ENCODE data around the gene DZIP3.

Gene DZIP3

DNA sequence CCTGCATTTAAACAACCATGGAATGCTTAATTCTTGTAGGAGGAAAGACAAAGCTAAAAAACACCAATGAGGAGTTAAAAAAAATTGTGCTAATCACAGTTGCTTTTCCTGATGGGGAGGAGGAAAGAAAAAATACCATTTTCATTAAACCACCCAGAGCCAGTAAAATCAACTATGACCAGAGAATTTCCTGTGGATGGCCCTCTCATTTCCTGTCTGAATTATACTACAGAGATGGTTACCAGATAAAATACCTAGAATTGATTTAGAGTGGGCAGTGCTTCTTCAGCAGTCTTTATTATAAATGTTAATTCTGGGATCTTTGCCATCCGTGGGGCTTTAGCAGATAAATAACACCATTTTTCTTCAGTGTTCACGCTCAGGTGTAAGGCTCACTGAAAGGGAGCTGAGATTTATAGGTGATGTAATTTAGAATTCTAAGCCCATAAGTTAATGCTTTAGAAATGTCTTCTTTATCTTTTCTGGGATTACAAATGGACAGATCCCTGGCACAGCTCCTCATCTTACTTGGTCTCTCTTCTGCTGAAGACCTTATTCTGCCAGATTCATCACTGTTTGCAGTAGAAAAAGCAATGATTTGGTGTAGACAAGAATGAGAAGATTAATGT lies 129.8 kb downstream of the DZIP3 start:
- ChIA-PET CTCF (no interaction called here), POLR2A (no interaction called here)
- no peak for DNase-seq (ENCODE audit: extremely low spot score)
- TF ChIP-seq ELF4 (IDR thresholded peaks at IDR 0.05): no peak
- TF ChIP-seq ZNF384 (IDR thresholded peaks at IDR 0.05): no peak
- TF ChIP-seq CTBP1 (IDR thresholded peaks at IDR 0.05; ENCODE audit: borderline replicate concordance): no peak
- TF ChIP-seq L3MBTL2 (conservative IDR thresholded peaks at IDR 0.05): no peak
- no peak for TF ChIP-seq FOXM1 (IDR thresholded peaks at IDR 0.05; ENCODE audit: borderline replicate concordance)
- no peak for TF ChIP-seq SUZ12 (IDR thresholded peaks at IDR 0.05)
- TF ChIP-seq TARDBP (IDR thresholded peaks at IDR 0.05): no peak

DNA sequence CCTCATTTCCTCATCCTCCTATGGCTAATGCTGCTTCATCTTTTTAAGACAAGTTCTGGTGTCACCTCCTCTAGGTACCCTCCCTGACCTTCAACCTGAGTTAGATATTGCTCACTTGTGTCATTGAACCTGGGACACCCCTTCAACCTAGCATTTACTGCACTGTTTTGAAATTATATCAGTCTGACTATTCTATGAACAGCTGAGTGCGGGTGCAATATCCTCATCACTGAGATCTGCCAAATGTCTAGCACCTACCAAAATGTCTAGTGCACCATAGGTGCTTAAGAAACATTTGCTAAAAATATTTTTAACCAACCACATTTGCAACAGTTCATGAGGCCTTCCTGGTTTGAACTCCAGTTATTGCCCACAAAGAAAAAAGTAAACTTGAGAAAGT lies 133.2 kb downstream of the DZIP3 start:
- POLR2A ChIA-PET: no interaction called here
- DNase-seq (ENCODE audit: extremely low spot score): no peak
- no peak for TF ChIP-seq SUZ12 (IDR thresholded peaks at IDR 0.05)
- TF ChIP-seq NFRKB (IDR thresholded peaks at IDR 0.05): no peak
- TF ChIP-seq FOXA1 (IDR thresholded peaks at IDR 0.05): no peak
- no peak for TF ChIP-seq ELF4 (IDR thresholded peaks at IDR 0.05)
- no peak for TF ChIP-seq ZNF384 (IDR thresholded peaks at IDR 0.05)
- TF ChIP-seq FOXK2 (IDR thresholded peaks at IDR 0.05): no peak
- no peak for TF ChIP-seq ARNT (IDR thresholded peaks at IDR 0.05)
- CTCF ChIA-PET: no interaction called here

DNA sequence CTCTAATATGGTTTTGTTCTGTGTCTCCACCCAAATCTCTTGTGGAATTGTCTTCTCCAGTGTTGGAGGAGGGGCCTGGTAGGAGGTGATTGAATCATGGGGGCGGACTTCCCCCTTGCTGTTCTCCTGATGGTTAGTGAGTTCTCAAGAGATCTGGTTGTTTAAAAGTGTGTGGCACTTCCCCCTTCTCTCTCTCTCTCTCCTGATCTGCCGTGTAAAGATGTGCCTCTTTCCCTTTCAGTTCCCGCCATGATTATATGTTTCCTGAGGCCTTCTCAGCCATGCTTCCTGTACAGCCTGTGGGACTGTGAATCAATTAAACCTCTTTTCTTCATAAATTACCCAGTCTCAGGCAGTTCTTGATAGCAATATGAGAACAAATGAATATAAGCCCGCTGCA lies 134.6 kb downstream of the DZIP3 start:
- ChIA-PET CTCF (no interaction called here), POLR2A (no interaction called here)
- DNase-seq (ENCODE audit: extremely low spot score): no peak
- TF ChIP-seq NFRKB (IDR thresholded peaks at IDR 0.05) (no peak), BHLHE40 (IDR thresholded peaks at IDR 0.05; ENCODE audit: borderline replicate concordance) (no peak), FOXK2 (IDR thresholded peaks at IDR 0.05) (no peak), TARDBP (IDR thresholded peaks at IDR 0.05) (no peak), ELF4 (IDR thresholded peaks at IDR 0.05) (no peak), L3MBTL2 (conservative IDR thresholded peaks at IDR 0.05) (no peak)

DNA sequence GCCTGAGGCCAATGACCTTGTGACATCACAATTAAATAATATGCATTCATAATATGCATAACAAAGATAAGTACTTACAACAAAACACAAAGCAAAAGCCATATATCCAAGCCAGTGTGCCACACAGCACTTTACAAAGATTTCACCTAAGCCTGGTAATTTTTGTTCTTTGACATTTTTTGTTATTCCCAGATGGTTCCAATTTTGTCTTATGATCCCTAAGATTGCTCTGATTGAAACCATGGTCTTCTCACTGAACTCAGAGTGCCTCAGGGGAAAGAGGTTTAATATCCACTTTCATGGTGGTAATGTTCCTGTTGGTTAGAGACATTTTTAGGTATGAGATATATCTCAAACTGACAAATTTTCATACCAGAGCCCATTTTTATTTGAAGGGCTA lies 138.6 kb downstream of the DZIP3 start:
- no peak for DNase-seq (ENCODE audit: extremely low spot score)
- ChIA-PET CTCF (no interaction called here), POLR2A (no interaction called here)
- TF ChIP-seq ELF4 (IDR thresholded peaks at IDR 0.05) (no peak), BHLHE40 (IDR thresholded peaks at IDR 0.05; ENCODE audit: borderline replicate concordance) (no peak), FOXK2 (IDR thresholded peaks at IDR 0.05) (no peak), HDGF (IDR thresholded peaks at IDR 0.05; ENCODE audit: borderline replicate concordance) (no peak), SUZ12 (IDR thresholded peaks at IDR 0.05) (no peak), TARDBP (IDR thresholded peaks at IDR 0.05) (no peak), L3MBTL2 (conservative IDR thresholded peaks at IDR 0.05) (no peak), NFRKB (IDR thresholded peaks at IDR 0.05) (no peak)

DNA sequence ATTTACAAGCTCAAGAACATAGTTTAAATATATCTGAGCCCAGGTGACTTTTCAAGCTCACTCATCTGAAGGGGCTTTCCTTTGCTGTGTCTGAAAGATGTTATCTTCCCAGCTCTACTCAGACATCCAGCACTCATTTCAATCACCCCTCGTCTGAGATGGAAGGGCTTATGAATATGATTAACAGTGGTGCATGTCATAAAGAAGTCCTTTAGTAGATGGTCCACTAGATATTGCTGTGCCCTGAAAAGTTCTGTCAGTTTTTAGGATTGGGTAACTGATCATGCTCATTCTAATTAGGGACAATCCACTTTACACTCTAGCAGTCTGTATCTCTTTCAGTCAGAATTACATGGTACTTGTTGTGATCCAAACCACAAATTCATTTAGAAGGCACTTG lies 139.4 kb downstream of the DZIP3 start:
- DNase-seq (ENCODE audit: extremely low spot score): no peak
- ChIA-PET POLR2A (no interaction called here), CTCF (no interaction called here)
- TF ChIP-seq L3MBTL2 (conservative IDR thresholded peaks at IDR 0.05) (no peak), BHLHE40 (IDR thresholded peaks at IDR 0.05; ENCODE audit: borderline replicate concordance) (no peak), HDGF (IDR thresholded peaks at IDR 0.05; ENCODE audit: borderline replicate concordance) (no peak), ZNF384 (IDR thresholded peaks at IDR 0.05) (no peak), ELF4 (IDR thresholded peaks at IDR 0.05) (no peak), SP1 (IDR thresholded peaks at IDR 0.05) (no peak), SUZ12 (IDR thresholded peaks at IDR 0.05) (no peak)
- TF ChIP-seq, protein P1, sequence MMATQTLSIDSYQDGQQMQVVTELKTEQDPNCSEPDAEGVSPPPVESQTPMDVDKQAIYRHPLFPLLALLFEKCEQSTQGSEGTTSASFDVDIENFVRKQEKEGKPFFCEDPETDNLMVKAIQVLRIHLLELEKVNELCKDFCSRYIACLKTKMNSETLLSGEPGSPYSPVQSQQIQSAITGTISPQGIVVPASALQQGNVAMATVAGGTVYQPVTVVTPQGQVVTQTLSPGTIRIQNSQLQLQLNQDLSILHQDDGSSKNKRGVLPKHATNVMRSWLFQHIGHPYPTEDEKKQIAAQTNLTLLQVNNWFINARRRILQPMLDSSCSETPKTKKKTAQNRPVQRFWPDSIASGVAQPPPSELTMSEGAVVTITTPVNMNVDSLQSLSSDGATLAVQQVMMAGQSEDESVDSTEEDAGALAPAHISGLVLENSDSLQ (IDR thresholded peaks at IDR 0.05): no peak

DNA sequence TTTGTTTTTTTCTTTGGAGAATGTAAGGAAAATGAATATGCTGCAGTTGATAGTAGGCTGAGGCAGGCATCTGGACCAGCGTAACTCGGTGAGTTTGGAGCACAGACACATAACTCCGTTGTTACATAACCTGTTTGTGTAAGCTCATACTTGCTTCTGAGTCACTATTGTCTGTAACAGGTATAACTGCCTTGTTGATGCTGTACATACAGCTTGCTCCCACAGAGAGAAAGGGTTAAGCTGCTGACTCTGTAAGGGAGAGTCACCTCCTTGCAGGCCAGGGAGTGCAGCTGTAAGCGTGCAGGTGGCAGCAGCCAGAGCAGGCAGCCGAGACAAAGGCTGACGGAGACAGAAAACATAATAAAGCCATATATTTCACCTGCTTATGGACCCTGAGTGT lies 147.3 kb downstream of the DZIP3 start:
- TF ChIP-seq SP1 (IDR thresholded peaks at IDR 0.05): no peak
- no peak for TF ChIP-seq ZNF384 (IDR thresholded peaks at IDR 0.05)
- TF ChIP-seq TARDBP (IDR thresholded peaks at IDR 0.05): no peak
- TF ChIP-seq FOXK2 (IDR thresholded peaks at IDR 0.05): no peak
- no peak for TF ChIP-seq HDGF (IDR thresholded peaks at IDR 0.05; ENCODE audit: borderline replicate concordance)
- TF ChIP-seq BHLHE40 (IDR thresholded peaks at IDR 0.05; ENCODE audit: borderline replicate concordance): no peak
- no peak for TF ChIP-seq FOXA1 (IDR thresholded peaks at IDR 0.05)
- no peak for TF ChIP-seq CTBP1 (IDR thresholded peaks at IDR 0.05; ENCODE audit: borderline replicate concordance)
- TF ChIP-seq, protein P1 (IDR thresholded peaks at IDR 0.05): no peak
- no peak for TF ChIP-seq NFRKB (IDR thresholded peaks at IDR 0.05)
- no peak for TF ChIP-seq ELF4 (IDR thresholded peaks at IDR 0.05)
- TF ChIP-seq LEF1 (IDR thresholded peaks at IDR 0.05; ENCODE audit: borderline replicate concordance): no peak
- no peak for TF ChIP-seq SUZ12 (IDR thresholded peaks at IDR 0.05)
- no peak for TF ChIP-seq ARNT (IDR thresholded peaks at IDR 0.05)
- ChIA-PET POLR2A (no interaction called here), CTCF (interaction anchor here (0.6 kb wide), 1 partner anchor 57 kb away, joined by 3 read pairs; no protein-coding TSS in a partner anchor)
- no peak for DNase-seq (ENCODE audit: extremely low spot score)

DNA sequence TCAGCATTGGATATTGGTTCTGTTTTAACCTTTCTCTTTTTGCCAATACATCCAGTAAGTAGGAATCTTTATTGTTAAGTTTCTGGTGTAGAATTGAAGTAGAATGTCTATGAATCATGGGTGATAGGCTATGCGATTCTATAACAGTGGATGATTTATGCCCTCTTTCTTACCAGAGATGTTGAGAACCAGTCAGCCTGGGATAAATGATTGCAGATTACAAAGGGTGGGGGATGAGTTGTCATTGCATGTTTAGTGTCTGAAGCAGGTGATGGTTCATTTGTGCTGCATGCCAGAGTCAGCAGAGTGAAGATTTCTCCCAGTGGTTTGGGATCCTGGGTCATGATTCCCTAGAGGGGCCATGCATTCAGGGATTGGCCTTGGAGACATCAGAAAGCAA lies 153.4 kb downstream of the DZIP3 start:
- TF ChIP-seq SP1 (IDR thresholded peaks at IDR 0.05) (no peak), ELF4 (IDR thresholded peaks at IDR 0.05) (no peak), SUZ12 (IDR thresholded peaks at IDR 0.05) (no peak)
- CTCF ChIA-PET: no interaction called here
- POLR2A ChIA-PET: no interaction called here
- no peak for DNase-seq (ENCODE audit: extremely low spot score)

Measured in HEK293T (cell line).